Dermis microvascular lymphatic vessel endothelial cell (primary cell): Measurements from ENCODE around the gene SGPP2. TPM values are rescaled to one million over a fixed set of nuclear protein-coding genes. Genes with fewer than 3 reads are reported as not detected.
A peak's percentile ranks its signal among the peaks of the same experiment; 100 is the strongest.

Experiments
- DNase-seq, 2 donors: peaks; one replicate each; pipeline versions ENCODE4 v3.0.0 to v3.0.0-alpha.2; 2010; ENCODE audit warnings: low read depth in 2 of 2
- total RNA-seq: library from RNA; depleted of rRNA; stranded (reverse); fragments of >200 nt; gene quantifications from 2 replicates; pipeline ENCODE4 v1.2.1, GENCODE V29; 2014

Gene SGPP2
- total RNA-seq, 1 donor from 2014 or later = not detected

- DNase-seq = no peak
Observed at GRCh38 chr2:222470802-222471468, 46.6 kb downstream of the SGPP2 start.

DNA sequence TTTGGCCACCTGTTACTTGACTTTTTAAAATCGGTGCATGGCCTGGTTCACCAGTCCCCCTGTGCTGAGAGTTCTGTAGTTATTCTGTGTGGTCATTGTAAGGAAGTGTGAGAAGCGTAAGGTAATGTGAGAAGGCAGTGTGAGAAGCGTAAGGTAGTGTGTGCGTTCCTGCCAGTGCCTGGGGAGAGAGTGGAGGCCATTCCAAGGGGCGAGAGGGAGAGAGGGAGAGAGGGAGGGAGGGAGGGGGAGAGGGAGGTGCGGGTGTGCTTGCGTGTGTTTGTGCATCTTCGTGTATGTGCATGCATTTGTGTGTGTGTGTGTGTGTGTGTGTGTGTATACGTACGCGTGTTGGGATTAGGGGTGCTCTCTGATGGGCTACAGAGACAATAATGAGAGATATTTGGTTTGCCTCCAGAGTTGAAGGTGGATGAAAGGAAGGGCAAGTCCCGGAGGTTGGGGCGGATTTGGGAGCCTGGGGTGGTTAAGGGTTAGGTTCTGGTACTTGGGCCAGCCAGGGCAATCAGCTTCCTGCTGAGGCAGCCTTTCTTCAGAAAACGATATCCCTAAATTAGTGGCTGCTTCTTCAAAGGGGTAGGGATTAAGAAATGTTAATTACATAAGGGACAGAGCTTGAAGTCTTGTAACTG lies 53.7 kb downstream of the SGPP2 start:
- no peak for DNase-seq

DNA sequence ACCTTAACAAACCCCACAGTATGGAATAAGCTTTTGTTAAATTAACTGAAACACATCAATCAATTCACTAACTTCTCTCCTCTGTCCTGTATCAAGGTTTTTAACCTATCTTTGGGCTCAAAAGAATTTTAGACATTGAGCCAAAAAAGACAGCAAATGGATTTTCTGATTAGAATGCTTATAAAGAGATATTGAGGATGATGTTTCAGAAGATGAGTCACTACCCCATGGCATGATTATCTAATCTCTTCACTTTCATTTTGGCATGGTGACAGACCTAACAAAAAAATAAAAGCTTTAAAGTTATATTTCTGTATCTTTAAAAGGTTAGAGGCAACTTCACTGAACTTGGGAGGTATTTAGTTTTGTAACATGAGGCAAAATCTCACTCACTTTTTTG lies 55.5 kb downstream of the SGPP2 start:
- no peak for DNase-seq

DNA sequence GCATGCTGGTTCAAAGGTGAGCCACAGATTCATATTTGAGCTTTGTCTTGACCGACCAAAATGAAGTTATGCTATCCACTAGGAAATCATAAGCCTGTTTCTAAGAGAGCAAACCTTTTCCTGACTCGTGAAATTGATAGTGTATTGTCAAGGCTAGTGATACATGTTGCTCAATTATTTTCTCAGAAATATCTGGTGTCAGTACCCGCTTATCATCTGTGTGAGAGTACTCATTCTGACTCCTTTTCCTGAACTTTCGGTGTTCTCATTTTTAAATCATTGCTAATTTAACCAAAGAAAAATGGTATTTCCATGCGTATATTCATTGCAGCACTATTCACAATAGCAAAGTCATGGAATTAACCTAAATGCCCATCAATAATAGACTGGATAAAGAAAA lies 56.2 kb downstream of the SGPP2 start:
- no peak for DNase-seq

DNA sequence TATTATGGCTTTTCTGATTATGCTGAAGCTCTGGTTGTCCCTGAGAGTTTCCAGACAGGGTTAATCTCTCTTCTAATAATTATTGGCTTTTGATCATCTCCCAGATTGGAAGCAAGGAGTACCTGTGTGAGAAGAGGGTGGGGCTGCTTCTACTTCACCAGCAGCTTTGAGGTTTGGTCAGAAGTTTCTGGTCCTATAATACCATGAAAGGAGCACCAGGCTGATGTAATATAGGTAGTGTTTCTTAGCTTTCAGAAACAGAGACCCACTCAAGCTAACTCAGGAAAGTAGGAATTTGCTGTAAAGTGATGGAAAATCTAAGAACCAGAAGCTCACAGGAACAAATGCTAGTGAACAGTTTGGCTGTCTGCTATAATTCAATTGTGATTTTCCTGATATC lies 57.6 kb downstream of the SGPP2 start:
- DNase-seq = no peak

DNA sequence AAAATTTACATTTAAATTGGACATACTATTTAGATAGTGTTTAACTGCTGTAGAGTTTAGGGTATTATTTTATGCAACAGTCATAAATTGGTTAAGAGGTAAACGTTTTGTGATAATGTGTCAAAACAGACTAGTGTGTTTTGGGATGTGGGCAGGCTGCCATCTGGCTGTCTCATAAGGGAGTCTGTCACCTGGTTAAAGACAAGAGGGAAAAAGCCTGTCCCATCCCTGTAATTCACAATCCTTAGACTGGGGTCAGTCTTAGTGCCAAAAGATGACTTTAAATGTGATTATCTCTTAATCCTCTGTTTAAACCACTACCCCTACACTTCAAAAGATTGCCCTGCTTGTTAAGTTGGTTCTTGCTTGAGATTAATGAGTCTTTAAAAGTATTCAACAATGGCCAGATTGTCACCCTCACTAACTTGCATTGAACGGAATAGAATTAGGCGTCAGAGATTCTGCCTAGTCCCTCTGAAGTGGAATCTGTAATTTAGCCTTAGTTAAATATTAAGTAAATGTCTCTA lies 59.2 kb downstream of the SGPP2 start:
- DNase-seq = peak in 1 of 2 donors; percentile 2

GRCh38 chr2:222485367-222486211 lies 61.2 kb downstream of the SGPP2 start:
- no peak for DNase-seq

- DNase-seq = no peak
Observed at GRCh38 chr2:222490131-222490530, 65.8 kb downstream of the SGPP2 start.

DNA sequence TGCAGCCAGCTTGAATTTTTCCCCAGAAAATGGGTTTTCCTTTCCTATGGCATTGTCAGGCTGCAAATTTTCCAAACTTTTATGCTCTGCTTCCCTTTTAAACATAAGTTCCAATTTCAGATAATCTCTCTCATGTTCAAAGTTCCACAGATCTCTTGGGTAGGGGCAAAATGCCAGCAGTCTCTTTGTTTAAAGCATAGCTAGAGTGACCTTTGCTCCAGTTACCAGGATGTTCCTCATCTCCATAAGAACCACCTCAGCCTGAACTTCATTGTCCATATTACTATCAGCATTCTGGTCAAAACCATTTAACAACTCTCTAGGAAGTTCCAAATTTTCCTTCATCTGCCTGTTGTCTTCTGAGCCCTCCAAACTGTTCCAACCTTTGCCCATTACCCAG lies 68.3 kb downstream of the SGPP2 start:
- DNase-seq = no peak

DNA sequence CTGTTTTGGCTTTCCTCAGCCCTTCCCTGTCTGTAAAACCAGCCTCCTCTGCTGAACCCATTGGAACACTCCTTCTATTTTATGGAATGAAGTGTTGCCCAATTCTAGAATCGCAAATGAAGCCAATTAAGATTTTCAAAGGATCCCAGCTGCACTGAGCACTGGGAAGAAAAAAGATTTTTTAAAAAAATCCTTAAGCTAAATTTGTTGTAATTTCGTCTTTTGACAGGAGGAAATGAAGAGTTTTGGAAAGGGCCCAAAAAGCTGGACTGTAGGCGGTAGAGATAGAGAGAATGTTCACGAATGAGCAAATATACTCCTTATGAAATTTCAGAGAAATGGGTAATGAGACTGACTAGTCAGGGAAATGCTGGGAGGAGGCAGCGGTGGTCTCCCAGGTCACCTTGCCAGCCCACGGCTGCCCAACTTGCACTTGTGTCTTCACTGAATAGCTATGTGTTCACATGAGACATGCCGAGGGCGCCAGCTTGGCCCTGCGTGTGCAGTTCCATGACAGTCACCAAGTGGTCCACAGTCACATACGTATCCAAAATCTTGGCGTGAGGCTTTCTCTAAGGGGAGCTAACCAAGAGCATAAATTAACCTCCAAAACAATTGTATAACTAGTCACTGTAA lies 69.9 kb downstream of the SGPP2 start:
- DNase-seq = no peak

DNA sequence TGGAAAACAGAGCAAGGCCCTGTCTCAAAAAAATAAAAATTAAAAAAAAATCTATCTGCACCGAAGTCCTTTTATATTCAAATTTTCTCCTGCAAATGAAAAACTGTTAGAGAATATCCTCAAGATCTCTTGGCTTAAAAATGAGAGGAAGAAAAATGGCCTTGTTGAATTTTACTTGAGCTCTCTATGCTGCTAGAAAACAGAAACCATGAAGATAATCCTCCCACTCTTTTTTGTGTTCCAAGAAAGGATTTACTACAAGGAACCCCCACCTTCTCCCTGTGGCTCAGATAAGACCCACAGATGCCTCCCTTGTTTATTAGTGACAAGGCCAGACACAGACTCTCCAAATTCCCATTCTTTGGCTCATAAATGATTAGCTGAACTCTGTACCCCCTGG lies 71.0 kb downstream of the SGPP2 start:
- no peak for DNase-seq

GRCh38 chr2:222499226-222499625 lies 74.9 kb downstream of the SGPP2 start:
- no peak for DNase-seq

- DNase-seq = no peak
Observed at GRCh38 chr2:222504191-222504590, 79.8 kb downstream of the SGPP2 start.

- no peak for DNase-seq
Observed at GRCh38 chr2:222504719-222505118, 80.4 kb downstream of the SGPP2 start.

- DNase-seq = no peak
Observed at GRCh38 chr2:222506230-222506935, 82.0 kb downstream of the SGPP2 start.

DNA sequence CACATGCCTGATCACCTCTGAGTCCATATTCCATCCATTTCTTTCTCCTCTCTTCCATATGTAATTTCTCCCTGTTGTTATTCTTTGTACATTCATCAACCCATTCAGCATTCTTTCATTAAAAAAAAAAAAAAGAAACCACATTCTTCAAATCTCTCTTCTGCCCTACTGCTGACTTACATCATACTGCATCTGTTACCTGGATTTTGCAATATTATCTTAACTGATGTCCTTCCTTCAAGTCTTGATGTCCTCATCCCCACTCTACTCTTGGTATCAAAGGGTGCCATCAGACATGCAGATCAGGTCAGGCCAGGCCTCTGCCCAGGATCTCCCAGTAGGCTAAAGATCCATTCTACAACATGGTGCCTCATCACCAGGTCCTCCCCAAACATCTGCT lies 90.6 kb downstream of the SGPP2 start:
- DNase-seq = no peak

DNA sequence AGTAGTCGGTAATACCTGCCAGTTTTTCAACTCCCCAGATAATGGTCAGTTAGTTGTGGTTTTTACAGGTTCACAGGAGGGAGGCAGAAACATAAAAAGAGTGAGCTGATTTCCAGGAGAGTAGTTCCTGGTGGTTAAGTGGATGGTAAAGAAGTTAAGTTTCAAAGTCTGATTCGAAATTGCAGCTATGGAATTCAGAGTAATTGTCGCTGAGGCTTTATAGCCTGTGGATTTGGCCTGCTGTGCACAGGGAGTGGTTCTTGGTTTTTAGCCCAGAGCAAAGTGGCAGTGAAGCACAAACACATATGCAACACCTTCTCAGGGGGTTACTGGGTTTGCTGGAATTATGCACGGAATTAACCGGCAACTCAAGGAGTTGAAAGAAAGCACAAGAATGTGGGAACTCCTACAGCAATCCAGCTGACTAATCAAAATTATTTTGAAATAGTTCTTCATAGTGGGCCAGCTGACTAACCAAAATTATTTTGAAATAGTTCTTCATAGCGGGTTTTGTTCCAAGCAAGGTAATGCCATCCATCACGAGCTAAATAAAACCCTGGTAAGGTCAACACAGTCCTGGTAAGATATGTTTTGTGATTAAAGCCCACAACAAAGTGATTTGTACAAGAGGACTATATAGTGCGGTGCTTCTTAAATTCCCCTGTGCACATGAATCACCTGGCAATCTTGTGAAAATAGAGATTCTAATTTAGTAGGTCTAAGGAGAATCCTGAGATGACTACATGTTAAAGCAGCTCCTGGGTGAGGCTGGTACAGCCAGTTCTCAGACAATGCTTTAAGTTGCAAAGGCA lies 94.4 kb downstream of the SGPP2 start:
- DNase-seq = no peak

GRCh38 chr2:222521099-222521498 lies 96.8 kb downstream of the SGPP2 start:
- DNase-seq = no peak

DNA sequence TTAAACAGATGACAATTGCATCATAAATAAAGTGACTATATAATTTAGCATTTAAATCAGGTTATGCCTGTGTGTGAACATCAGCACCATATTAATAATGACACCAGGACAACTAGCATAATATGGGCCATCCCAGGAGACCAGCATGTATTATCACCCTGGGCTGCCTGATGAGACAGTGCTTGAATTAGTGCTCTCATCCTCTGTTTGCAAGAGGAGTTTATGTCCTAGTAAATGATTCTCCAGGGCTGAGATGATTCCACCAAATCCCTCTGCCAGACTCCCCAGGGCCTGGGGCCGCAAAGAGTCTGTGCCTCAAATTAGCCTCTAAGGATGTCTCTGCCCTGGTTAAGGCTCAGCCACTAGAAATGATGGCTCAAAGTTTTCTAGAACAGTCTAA lies 97.7 kb downstream of the SGPP2 start:
- DNase-seq = no peak

DNA sequence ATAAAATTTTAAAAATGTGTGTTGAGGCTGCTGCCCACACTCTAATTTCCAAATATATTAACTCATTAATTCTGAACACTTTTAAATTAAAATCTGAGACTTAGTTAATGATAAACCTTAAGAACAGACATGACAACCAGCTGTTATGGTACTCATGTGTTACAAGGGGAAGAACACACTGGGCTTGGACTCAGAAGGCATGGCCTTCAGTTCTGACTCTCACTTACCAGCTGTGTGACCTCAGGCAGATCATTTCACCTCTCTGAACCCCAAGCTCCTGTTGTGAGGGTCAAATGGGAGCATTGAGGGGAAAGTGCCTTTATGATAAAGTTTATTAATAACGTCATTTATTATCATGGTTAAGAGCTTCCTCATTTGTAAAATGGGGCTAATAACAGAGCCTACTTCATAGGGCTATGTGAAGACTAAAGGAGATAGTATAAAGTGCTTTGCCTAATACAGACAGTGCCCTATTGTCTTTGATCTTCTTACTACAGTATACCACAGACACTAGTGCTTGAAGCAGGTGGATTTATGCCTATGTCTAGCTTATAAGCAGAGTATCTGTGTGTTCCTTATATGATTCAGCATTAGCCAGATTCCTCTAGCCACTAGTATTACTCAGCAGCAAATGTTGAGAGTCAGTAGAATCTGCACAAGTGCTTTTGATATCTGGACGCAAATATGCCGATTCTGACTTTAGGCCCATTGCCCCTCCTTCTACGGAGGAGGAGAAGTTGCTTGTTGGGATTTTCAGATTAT lies 99.6 kb downstream of the SGPP2 start:
- no peak for DNase-seq
